ENCODE measurements around the gene CAV1.
"Not testable (repeated sequence)": the region's sequence is repeated elsewhere in the genome, so short reads cannot be mapped to it uniquely, and the experiment has no call there.

CAV1 gene

GRCh38 chr7:116582164-116582732 is 57.4 kb downstream of the CAV1 start:
- no peak overlapping the region for H3K4me3 ChIP-seq (ENCODE audit: low read length)
- no peak for TF ChIP-seq ZNF274 (IDR thresholded peaks at IDR 0.05; ENCODE audit: low read depth, low read length)

GRCh38 chr7:116582806-116583444 is 58.1 kb downstream of the CAV1 start:
- H3K4me3 ChIP-seq (ENCODE audit: low read length): peak overlapping the region; percentile 29; the same call in 1 of the 2 replicates
- TF ChIP-seq ZNF274 (IDR thresholded peaks at IDR 0.05; ENCODE audit: low read depth, low read length): no peak

- H3K4me3 ChIP-seq (ENCODE audit: low read length): no peak overlapping the region
- TF ChIP-seq ZNF274 (IDR thresholded peaks at IDR 0.05; ENCODE audit: low read depth, low read length): no peak
Measured at GRCh38 chr7:116583653-116584052, 58.8 kb downstream of the CAV1 start.

- no peak overlapping the region for H3K4me3 ChIP-seq (ENCODE audit: low read length)
- TF ChIP-seq ZNF274 (IDR thresholded peaks at IDR 0.05; ENCODE audit: low read depth, low read length): no peak
Measured at GRCh38 chr7:116584721-116585120, 59.9 kb downstream of the CAV1 start.

- no peak overlapping the region for H3K4me3 ChIP-seq (ENCODE audit: low read length)
- no peak for TF ChIP-seq ZNF274 (IDR thresholded peaks at IDR 0.05; ENCODE audit: low read depth, low read length)
Measured at GRCh38 chr7:116585392-116585791, 60.6 kb downstream of the CAV1 start.

GRCh38 chr7:116585967-116586366 is 61.1 kb downstream of the CAV1 start:
- TF ChIP-seq ZNF274 (IDR thresholded peaks at IDR 0.05; ENCODE audit: low read depth, low read length): no peak
- no peak overlapping the region for H3K4me3 ChIP-seq (ENCODE audit: low read length)

GRCh38 chr7:116587200-116587599 is 62.4 kb downstream of the CAV1 start:
- H3K4me3 ChIP-seq (ENCODE audit: low read length): not testable (repeated sequence)

GRCh38 chr7:116588225-116588624 is 63.4 kb downstream of the CAV1 start:
- TF ChIP-seq ZNF274 (IDR thresholded peaks at IDR 0.05; ENCODE audit: low read depth, low read length): no peak

GRCh38 chr7:116588641-116589594 is 64.1 kb downstream of the CAV1 start:
- TF ChIP-seq ZNF274 (IDR thresholded peaks at IDR 0.05; ENCODE audit: low read depth, low read length): no peak
- H3K4me3 ChIP-seq (ENCODE audit: low read length): no peak overlapping the region

More at GRCh38 chr7:116588225-116588624, 63.4 kb downstream of the CAV1 start:
- no peak overlapping the region for H3K4me3 ChIP-seq (ENCODE audit: low read length)

- H3K4me3 ChIP-seq (ENCODE audit: low read length): no peak overlapping the region
Measured at GRCh38 chr7:116591202-116592040, 66.6 kb downstream of the CAV1 start.

GRCh38 chr7:116592041-116592355 is 67.2 kb downstream of the CAV1 start:
- no peak for TF ChIP-seq ZNF274 (IDR thresholded peaks at IDR 0.05; ENCODE audit: low read depth, low read length)

More at GRCh38 chr7:116591202-116592040, 66.6 kb downstream of the CAV1 start:
- no peak for TF ChIP-seq ZNF274 (IDR thresholded peaks at IDR 0.05; ENCODE audit: low read depth, low read length)

GRCh38 chr7:116592445-116592844 is 67.6 kb downstream of the CAV1 start:
- H3K4me3 ChIP-seq (ENCODE audit: low read length): no peak overlapping the region
- TF ChIP-seq ZNF274 (IDR thresholded peaks at IDR 0.05; ENCODE audit: low read depth, low read length): no peak

More at GRCh38 chr7:116592041-116592355, 67.2 kb downstream of the CAV1 start:
- H3K4me3 ChIP-seq (ENCODE audit: low read length): no peak overlapping the region

GRCh38 chr7:116593359-116594075 is 68.7 kb downstream of the CAV1 start:
- no peak for TF ChIP-seq ZNF274 (IDR thresholded peaks at IDR 0.05; ENCODE audit: low read depth, low read length)
- H3K4me3 ChIP-seq (ENCODE audit: low read length): no peak overlapping the region
